ENCODE measurements around the gene PLA2G4E. TPM values are rescaled to one million over a fixed set of nuclear protein-coding genes. Genes with fewer than 3 reads are reported as not detected.
A peak's percentile ranks its signal among the peaks of the same experiment; 100 is the strongest.

The PLA2G4E gene
- total RNA-seq, 4 donors from 2014 or later, result not detected

GRCh38 chr15:41989573-41990242 is 31.1 kb downstream of the PLA2G4E start:
- no peaks in the 10 kb centered on the region for H3K36me3 ChIP-seq
- no peaks in the 10 kb centered on the region for H3K9me3 ChIP-seq
- H3K27ac ChIP-seq, result no peak overlapping the region
- DNase-seq (ENCODE audit: low spot score in 2 of 2), result peak; percentile 58 to 83
- peaks cover 0 to 5% of the 10 kb centered on the region in 2 donors for H3K27me3 ChIP-seq
- WGBS, 2 donors, result 27 to 28% methylated on average over 9 of the region's 9 CpGs
- no peak for TF ChIP-seq POLR2A (IDR thresholded peaks at IDR 0.05)
- peak; percentile 93 to 98 (median 96) for TF ChIP-seq CTCF (IDR thresholded peaks at IDR 0.05)
- H3K4me3 ChIP-seq, result no peak overlapping the region
- peaks cover 0 to 3% (median 0%) of the 10 kb centered on the region in 4 donors for H3K4me1 ChIP-seq

- no peaks in the 10 kb centered on the region for H3K36me3 ChIP-seq
- WGBS, 2 donors, result 63 to 69% methylated on average over 20 to 21 of the region's 21 CpGs
- no peak for TF ChIP-seq CTCF (IDR thresholded peaks at IDR 0.05)
- TF ChIP-seq POLR2A (IDR thresholded peaks at IDR 0.05), result no peak
- TF ChIP-seq EP300 (IDR thresholded peaks at IDR 0.05), result no peak
- no peaks in the 10 kb centered on the region for H3K9me3 ChIP-seq
- no peak overlapping the region for H3K4me3 ChIP-seq
- DNase-seq (ENCODE audit: low spot score in 2 of 2), result no peak
- H3K27ac ChIP-seq, result no peak overlapping the region
- peaks cover 0 to 5% of the 10 kb centered on the region in 2 donors for H3K27me3 ChIP-seq
- H3K4me1 ChIP-seq, result peaks cover 0 to 3% (median 0%) of the 10 kb centered on the region in 4 donors
Observed at GRCh38 chr15:41988896-41989572, 31.8 kb downstream of the PLA2G4E start.

DNA sequence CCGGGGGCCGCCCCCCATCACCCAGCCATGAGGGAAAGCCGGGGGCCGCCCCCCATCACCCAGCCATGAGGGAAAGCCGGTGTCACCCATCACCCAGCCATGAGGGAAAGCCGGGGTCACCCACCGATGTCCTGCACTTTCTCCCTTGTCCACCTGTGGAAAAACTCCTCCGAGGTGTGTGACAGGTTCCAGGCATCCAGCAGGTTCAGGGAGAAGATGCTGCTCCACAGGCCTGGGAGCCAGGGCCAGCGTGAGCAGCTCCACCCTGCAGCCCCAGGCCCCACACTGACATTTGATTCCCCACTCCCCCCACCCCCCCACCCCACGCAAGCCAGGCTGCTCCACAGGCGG is 32.9 kb downstream of the PLA2G4E start:
- H3K9me3 ChIP-seq, result no peaks in the 10 kb centered on the region
- no peak overlapping the region for H3K4me3 ChIP-seq
- DNase-seq (ENCODE audit: low spot score in 2 of 2), result no peak
- H3K36me3 ChIP-seq, result no peaks in the 10 kb centered on the region
- H3K4me1 ChIP-seq, result peaks cover 0 to 3% (median 0%) of the 10 kb centered on the region in 4 donors
- TF ChIP-seq EP300 (IDR thresholded peaks at IDR 0.05) (no peak), CTCF (IDR thresholded peaks at IDR 0.05) (no peak), POLR2A (IDR thresholded peaks at IDR 0.05) (no peak)
- H3K27me3 ChIP-seq, result peaks cover 0 to 5% of the 10 kb centered on the region in 2 donors
- 85 to 92% methylated on average over 10 to 11 of the region's 11 CpGs for WGBS, 2 donors
- H3K27ac ChIP-seq, result no peak overlapping the region

DNA sequence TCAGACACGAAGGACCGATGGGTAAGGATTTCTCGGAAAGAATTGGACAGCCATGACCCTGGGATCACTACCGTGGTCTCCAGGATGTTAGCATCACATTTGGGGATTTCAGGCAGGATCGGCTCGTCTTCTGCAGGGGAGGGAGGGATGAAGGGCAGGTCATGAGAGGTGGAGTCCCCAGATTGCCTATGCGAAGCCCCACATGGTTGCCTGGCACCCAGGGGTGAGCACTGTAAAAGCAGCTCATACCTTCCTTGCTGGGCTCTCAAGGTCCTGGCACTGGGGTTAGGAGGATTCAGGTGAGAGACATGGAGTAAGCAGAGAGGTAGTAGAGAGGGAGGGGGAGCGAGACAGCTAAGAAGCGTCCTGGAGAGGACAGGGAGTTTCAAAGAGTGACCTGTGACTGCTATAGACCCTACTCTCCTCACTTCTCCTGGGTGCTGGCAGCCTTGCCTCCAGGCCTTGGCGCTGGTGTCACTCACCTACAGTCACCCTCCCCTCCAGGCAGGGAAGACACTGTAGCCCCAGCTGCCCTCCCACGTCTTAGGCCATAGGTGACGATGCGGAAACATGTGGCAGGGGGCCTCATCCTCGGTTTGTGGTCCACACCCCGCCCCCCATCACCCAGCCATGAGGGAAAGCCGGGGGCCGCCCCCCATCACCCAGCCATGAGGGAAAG is 33.5 kb downstream of the PLA2G4E start:
- Histone ChIP-seq H3K36me3 (no peaks in the 10 kb centered on the region), H3K9me3 (no peaks in the 10 kb centered on the region), H3K4me1 (peaks cover 0 to 3% (median 0%) of the 10 kb centered on the region in 4 donors), H3K27me3 (peaks cover 0 to 5% of the 10 kb centered on the region in 2 donors), H3K4me3 (no peak overlapping the region), H3K27ac (no peak overlapping the region)
- WGBS, 2 donors, result 85 to 87% methylated on average over 17 of the region's 17 CpGs
- DNase-seq (ENCODE audit: low spot score in 2 of 2), result no peak
- TF ChIP-seq EP300 (IDR thresholded peaks at IDR 0.05), result no peak
- TF ChIP-seq POLR2A (IDR thresholded peaks at IDR 0.05), result no peak
- no peak for TF ChIP-seq CTCF (IDR thresholded peaks at IDR 0.05)
